HepG2 (cell line): ENCODE results near the gene PIK3CA. TPM values are rescaled to one million over a fixed set of nuclear protein-coding genes. Genes with fewer than 3 reads are reported as not detected.

ENCODE experiments used
- ARNTL ChIP-seq: sonication (generic); formaldehyde crosslinking; IDR thresholded peaks from 2 replicates; pipeline ENCODE4 v1.4.0; 2020; ENCODE audit warnings: mild to moderate bottlenecking, missing genetic modification reagents
- BCLAF1 ChIP-seq: fragments of 450-650 bp; IDR thresholded peaks from 2 replicates; pipeline ENCODE4 v1.6.1; 2017; ENCODE audit warnings: mild to moderate bottlenecking
- CAMTA2 ChIP-seq: sonication (generic); formaldehyde crosslinking; IDR thresholded peaks from 2 replicates; pipeline ENCODE4 v1.4.0; 2020; ENCODE audit warnings: mild to moderate bottlenecking, missing genetic modification reagents, borderline replicate concordance
- CCDC6 ChIP-seq: sonication (generic); formaldehyde crosslinking; IDR thresholded peaks from 2 replicates; pipeline ENCODE4 v1.8.1; 2022; ENCODE audit warnings: mild to moderate bottlenecking, missing genetic modification reagents, moderate library complexity
- MBD4 ChIP-seq: IDR thresholded peaks from 2 replicates; pipeline ENCODE4 v1.6.1; 2012; ENCODE audit warnings: low read length, inconsistent platforms, borderline replicate concordance
- MYNN ChIP-seq: sonication (generic); formaldehyde crosslinking; IDR thresholded peaks from 2 replicates; pipeline ENCODE4 v1.4.0; 2020; ENCODE audit warnings: mild to moderate bottlenecking, low read depth, missing genetic modification reagents
- PAX8 ChIP-seq: sonication (generic); formaldehyde crosslinking; IDR thresholded peaks from 2 replicates; pipeline ENCODE4 v1.8.0; 2022; ENCODE audit warnings: mild to moderate bottlenecking, missing genetic modification reagents, borderline replicate concordance
- PHF5A ChIP-seq: IDR thresholded peaks from one replicate; pipeline ENCODE4 v1.6.1; 2018; ENCODE audit warnings: low read depth, missing genetic modification reagents; ENCODE audit not compliant: unreplicated experiment
- ZNF30 ChIP-seq: sonication (generic); formaldehyde crosslinking; IDR thresholded peaks from 2 replicates; pipeline ENCODE4 v1.5.0; 2020; ENCODE audit warnings: mild to moderate bottlenecking, missing genetic modification reagents
- ZNF33A ChIP-seq: sonication (generic); formaldehyde crosslinking; IDR thresholded peaks from 2 replicates; pipeline ENCODE4 v1.5.1; 2020; ENCODE audit warnings: missing genetic modification reagents, mild to moderate bottlenecking, moderate library complexity, borderline replicate concordance
- ZNF451 ChIP-seq: sonication (generic); formaldehyde crosslinking; IDR thresholded peaks from 2 replicates; pipeline ENCODE4 v1.5.0; 2020; ENCODE audit warnings: mild to moderate bottlenecking, missing genetic modification reagents
- ZNF512B ChIP-seq: sonication (generic); formaldehyde crosslinking; IDR thresholded peaks from 2 replicates; pipeline ENCODE4 v1.5.1; 2020; ENCODE audit warnings: missing genetic modification reagents, mild to moderate bottlenecking, borderline replicate concordance
- ZNF709 ChIP-seq: sonication (generic); formaldehyde crosslinking; IDR thresholded peaks from 2 replicates; pipeline ENCODE4 v1.5.0; 2020; ENCODE audit warnings: mild to moderate bottlenecking, missing genetic modification reagents
- ZNF724P ChIP-seq: sonication (generic); formaldehyde crosslinking; IDR thresholded peaks from 2 replicates; pipeline ENCODE4 v1.8.0; 2022; ENCODE audit warnings: missing genetic modification reagents, borderline replicate concordance
- polyA plus RNA-seq, 8 experiments: library from polyadenylated mRNA; depleted of rRNA in 3 of 8; stranded (reverse) in 7 of 8; unstranded in 1 of 8; fragments of >200 nt; fragmentation: Illumina TruSeq in 4 of 8; extraction: Trizol in 4 of 8; gene quantifications; 2 replicates each; pipeline versions ENCODE4 v1.2.1 to v1.2.3, GENCODE V29; 2011 to 2016; ENCODE audit warnings: low read depth in 4 of 8, missing spikeins in 1 of 8, mixed read lengths in 1 of 8; ENCODE audit not compliant: insufficient read depth in 1 of 8
- total RNA-seq, 5 experiments: library from RNA; depleted of rRNA; stranded (reverse); fragments of >200 nt; fragmentation: Illumina TruSeq; extraction: Trizol; gene quantifications; 2 replicates each; pipeline ENCODE4 v1.2.3, GENCODE V29; 2016; ENCODE audit warnings: low read depth in 1 of 5
- TF ChIP-seq, protein P1 (sequence below): sonication (generic); formaldehyde crosslinking; IDR thresholded peaks from 2 replicates; pipeline ENCODE4 v1.4.0; 2020; ENCODE audit warnings: mild to moderate bottlenecking, missing genetic modification reagents
- TF ChIP-seq, protein P2 (sequence below): sonication (generic); formaldehyde crosslinking; IDR thresholded peaks from 2 replicates; pipeline ENCODE4 v1.4.0; 2020; ENCODE audit warnings: missing genetic modification reagents, borderline replicate concordance

Gene PIK3CA
- total and polyA plus RNA-seq, 2 of the 13 experiments (the other 11 are each of a cell fraction or from before 2014, with no cell fraction given), result 5.7 to 11.4 TPM

DNA sequence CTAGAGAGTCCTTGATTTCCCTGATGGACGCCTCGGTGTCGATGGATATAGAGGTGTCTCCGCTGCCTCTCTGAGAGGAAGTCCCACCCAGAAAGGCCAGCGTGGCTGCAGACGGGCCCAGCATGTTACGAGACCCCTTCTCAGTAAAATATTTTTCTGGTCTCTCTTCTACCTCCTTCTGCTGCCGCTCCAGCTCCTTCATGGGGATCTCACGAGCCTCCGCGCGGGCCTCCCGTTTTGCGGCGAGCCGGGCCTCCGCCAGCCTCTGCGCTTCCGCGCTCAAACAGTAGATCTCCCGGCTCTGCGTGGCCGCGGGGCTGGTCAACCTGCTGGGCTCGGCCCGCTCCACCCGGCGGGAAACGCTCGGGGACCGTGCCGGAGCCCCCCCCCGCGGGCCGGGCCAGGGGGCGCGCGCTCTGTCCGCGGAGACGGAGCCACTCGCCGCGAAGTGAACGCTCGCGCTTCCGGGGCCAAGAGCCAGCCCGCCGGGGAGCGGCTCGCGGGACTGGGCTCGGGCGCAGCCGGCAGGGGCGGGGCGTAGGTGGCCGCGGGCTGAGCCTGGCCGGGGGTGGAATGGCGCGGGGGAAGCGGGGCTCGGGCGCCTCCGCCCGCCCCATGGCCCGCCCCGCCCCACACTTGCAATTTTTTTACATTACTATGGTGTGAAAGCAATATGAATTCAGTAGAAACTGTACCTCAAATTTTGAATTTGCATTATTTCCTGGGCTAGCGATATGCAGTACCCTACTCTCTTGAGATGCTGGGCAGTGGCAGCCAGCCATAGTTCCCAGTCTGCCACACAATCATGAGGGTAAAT, 113.0 kb downstream of the PIK3CA start (continued):
- no peak for TF ChIP-seq MYNN
- peak; percentile 69; the same call in 1 of the 2 replicates for TF ChIP-seq CCDC6 (CRISPR knock-in tag)
- TF ChIP-seq ZNF512B (CRISPR knock-in tag), result no peak
- TF ChIP-seq ARNTL (CRISPR knock-in tag), result no peak
- no peak for TF ChIP-seq CAMTA2 (CRISPR knock-in tag)
- no peak for TF ChIP-seq BCLAF1
- no peak for TF ChIP-seq ZNF724P
- no peak for TF ChIP-seq PAX8 (CRISPR knock-in tag)
- TF ChIP-seq ZNF33A (CRISPR knock-in tag), result no peak
- no peak for TF ChIP-seq ZNF30 (CRISPR knock-in tag)
- TF ChIP-seq, protein P1, sequence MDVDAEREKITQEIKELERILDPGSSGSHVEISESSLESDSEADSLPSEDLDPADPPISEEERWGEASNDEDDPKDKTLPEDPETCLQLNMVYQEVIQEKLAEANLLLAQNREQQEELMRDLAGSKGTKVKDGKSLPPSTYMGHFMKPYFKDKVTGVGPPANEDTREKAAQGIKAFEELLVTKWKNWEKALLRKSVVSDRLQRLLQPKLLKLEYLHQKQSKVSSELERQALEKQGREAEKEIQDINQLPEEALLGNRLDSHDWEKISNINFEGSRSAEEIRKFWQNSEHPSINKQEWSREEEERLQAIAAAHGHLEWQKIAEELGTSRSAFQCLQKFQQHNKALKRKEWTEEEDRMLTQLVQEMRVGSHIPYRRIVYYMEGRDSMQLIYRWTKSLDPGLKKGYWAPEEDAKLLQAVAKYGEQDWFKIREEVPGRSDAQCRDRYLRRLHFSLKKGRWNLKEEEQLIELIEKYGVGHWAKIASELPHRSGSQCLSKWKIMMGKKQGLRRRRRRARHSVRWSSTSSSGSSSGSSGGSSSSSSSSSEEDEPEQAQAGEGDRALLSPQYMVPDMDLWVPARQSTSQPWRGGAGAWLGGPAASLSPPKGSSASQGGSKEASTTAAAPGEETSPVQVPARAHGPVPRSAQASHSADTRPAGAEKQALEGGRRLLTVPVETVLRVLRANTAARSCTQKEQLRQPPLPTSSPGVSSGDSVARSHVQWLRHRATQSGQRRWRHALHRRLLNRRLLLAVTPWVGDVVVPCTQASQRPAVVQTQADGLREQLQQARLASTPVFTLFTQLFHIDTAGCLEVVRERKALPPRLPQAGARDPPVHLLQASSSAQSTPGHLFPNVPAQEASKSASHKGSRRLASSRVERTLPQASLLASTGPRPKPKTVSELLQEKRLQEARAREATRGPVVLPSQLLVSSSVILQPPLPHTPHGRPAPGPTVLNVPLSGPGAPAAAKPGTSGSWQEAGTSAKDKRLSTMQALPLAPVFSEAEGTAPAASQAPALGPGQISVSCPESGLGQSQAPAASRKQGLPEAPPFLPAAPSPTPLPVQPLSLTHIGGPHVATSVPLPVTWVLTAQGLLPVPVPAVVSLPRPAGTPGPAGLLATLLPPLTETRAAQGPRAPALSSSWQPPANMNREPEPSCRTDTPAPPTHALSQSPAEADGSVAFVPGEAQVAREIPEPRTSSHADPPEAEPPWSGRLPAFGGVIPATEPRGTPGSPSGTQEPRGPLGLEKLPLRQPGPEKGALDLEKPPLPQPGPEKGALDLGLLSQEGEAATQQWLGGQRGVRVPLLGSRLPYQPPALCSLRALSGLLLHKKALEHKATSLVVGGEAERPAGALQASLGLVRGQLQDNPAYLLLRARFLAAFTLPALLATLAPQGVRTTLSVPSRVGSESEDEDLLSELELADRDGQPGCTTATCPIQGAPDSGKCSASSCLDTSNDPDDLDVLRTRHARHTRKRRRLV (CRISPR knock-in tag), result no peak
- TF ChIP-seq, protein P2, sequence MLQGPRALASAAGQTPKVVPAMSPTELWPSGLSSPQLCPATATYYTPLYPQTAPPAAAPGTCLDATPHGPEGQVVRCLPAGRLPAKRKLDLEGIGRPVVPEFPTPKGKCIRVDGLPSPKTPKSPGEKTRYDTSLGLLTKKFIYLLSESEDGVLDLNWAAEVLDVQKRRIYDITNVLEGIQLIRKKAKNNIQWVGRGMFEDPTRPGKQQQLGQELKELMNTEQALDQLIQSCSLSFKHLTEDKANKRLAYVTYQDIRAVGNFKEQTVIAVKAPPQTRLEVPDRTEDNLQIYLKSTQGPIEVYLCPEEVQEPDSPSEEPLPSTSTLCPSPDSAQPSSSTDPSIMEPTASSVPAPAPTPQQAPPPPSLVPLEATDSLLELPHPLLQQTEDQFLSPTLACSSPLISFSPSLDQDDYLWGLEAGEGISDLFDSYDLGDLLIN (CRISPR knock-in tag), result no peak
- peak; percentile 92 for TF ChIP-seq ZNF451 (CRISPR knock-in tag)
- TF ChIP-seq MBD4, result no peak
- TF ChIP-seq ZNF709 (CRISPR knock-in tag), result peak; percentile 78; the same call in 1 of the 2 replicates
- TF ChIP-seq PHF5A (CRISPR knock-in tag), result no peak
